K562 (cell line): ENCODE data around the gene CORIN. TPM values are rescaled to one million over a fixed set of nuclear protein-coding genes. Genes with fewer than 3 reads are reported as not detected.

Source experiments
- ATAC-seq: fragments of 200-7000 bp; cut with Tn5 transposase; 3 replicates; pipeline ENCODE4 v1.9.1; 2020; ENCODE audit warnings: moderate library complexity
- BruUV-seq: library from RNA; stranded (reverse); fragments of 400-500 nt; replicated peaks from 2 replicates; lab custom pipeline; 2021; lab: Mats Ljungman, UMichigan
- CTCF ChIA-PET: fragments of 300-600 bp; formaldehyde crosslinking; extraction: SDS; loops from one replicate; lab custom pipeline; 2021; ENCODE audit warnings: low intra/inter-chr PET ratio; lab: Yijun Ruan, JAX
- POLR2A ChIA-PET: fragments of 300-600, 350-650 bp; sonication (Branson Sonifier 250); formaldehyde crosslinking; extraction: SDS; loops from one replicate; lab custom pipeline; 2021; ENCODE audit warnings: antibody characterized with exemption, inconsistent platforms; lab: Yijun Ruan, JAX
- DNase-seq, 4 experiments: peaks; one replicate each; pipeline versions ENCODE4 v3.0.0 to v3.0.0-alpha.2; 2011 to 2018; ENCODE audit warnings: low spot score in 3 of 4, mixed read lengths in 3 of 4; ENCODE audit errors: extremely low read depth in 1 of 4
- FAIRE-seq: peaks from 2 replicates; lab custom pipeline; 2011; peaks lifted over from hg19 to GRCh38; lab: Jason Lieb, UNC
- H2AFZ ChIP-seq: 2 replicates; pipeline ENCODE4 v1.6.0; 2011; ENCODE audit warnings: low read depth, low read length, control low read depth, inconsistent platforms
- H3K27ac ChIP-seq: fragments of 200-600 bp; 3 replicates; pipeline ENCODE4 v1.8.0; 2011; ENCODE audit warnings: low read depth, mild to moderate bottlenecking, control low read depth, inconsistent platforms, low read length, moderate library complexity, mixed read lengths; ENCODE audit errors: extremely low read depth
- H3K27me3 ChIP-seq, 2 experiments: fragments of 300-600 bp in 1 of 2; 2 replicates in 1 of 2; 3 replicates in 1 of 2; pipeline versions ENCODE4 v1.6.0 to v1.8.0; 2011; ENCODE audit warnings: inconsistent platforms in 2 of 2, low read length in 2 of 2, mild to moderate bottlenecking in 1 of 2, mixed read lengths in 1 of 2, moderate library complexity in 1 of 2; ENCODE audit not compliant: control insufficient read depth in 2 of 2, insufficient read depth in 2 of 2
- H3K36me3 ChIP-seq: fragments of 300-600 bp; 3 replicates; pipeline ENCODE4 v1.8.0; 2011; ENCODE audit warnings: mild to moderate bottlenecking, low read length, inconsistent platforms; ENCODE audit not compliant: control insufficient read depth, insufficient read depth
- H3K4me1 ChIP-seq, 2 experiments: fragments of 200-600 bp in 1 of 2; replicated peaks in 1 of 2; 2 replicates in 1 of 2; 3 replicates in 1 of 2; pipeline versions ENCODE4 v1.5.1 to v1.8.0; 2011; ENCODE audit warnings: inconsistent platforms in 2 of 2, low read length in 2 of 2, mild to moderate bottlenecking in 1 of 2, mixed read lengths in 1 of 2, moderate library complexity in 1 of 2; ENCODE audit not compliant: control insufficient read depth in 2 of 2, insufficient read depth in 2 of 2
- H3K4me2 ChIP-seq: 2 replicates; pipeline ENCODE4 v1.6.1; 2011; ENCODE audit warnings: low read length, control low read depth, inconsistent platforms, mixed read lengths; ENCODE audit not compliant: insufficient read depth
- H3K4me3 ChIP-seq: fragments of 200-600 bp; sonication (generic), shearing (Covaris generic); 2 replicates; pipeline ENCODE4 v1.5.1; 2016; ENCODE audit warnings: control low read depth, inconsistent platforms
- H3K79me2 ChIP-seq: fragments of 200-600 bp; 3 replicates; pipeline ENCODE4 v1.8.0; 2011; ENCODE audit warnings: low read length, inconsistent platforms; ENCODE audit not compliant: control insufficient read depth, insufficient read depth
- H3K9ac ChIP-seq, 2 experiments: 2 replicates each; pipeline versions ENCODE4 v1.6.0 to v1.6.1; 2011; ENCODE audit warnings: low read depth in 2 of 2, low read length in 2 of 2, control low read depth in 1 of 2, inconsistent platforms in 1 of 2, mild to moderate bottlenecking in 1 of 2, mixed read lengths in 1 of 2; ENCODE audit not compliant: insufficient read depth in 1 of 2
- H3K9me1 ChIP-seq: one replicate; pipeline ENCODE4 v1.6.0; 2011; ENCODE audit warnings: inconsistent platforms, mild to moderate bottlenecking, low read length, moderate library complexity; ENCODE audit not compliant: control insufficient read depth, insufficient read depth
- H3K9me3 ChIP-seq: replicated peaks from 2 replicates; pipeline ENCODE4 v1.5.1; 2011; ENCODE audit warnings: low read depth, low read length, inconsistent platforms; ENCODE audit not compliant: control insufficient read depth, insufficient read depth
- H4K20me1 ChIP-seq: replicated peaks from 2 replicates; pipeline ENCODE4 v1.6.1; 2011; ENCODE audit warnings: low read length, inconsistent platforms, mixed read lengths; ENCODE audit not compliant: control insufficient read depth, insufficient read depth
- ARNT ChIP-seq, 2 experiments: fragments of 450-650 bp; IDR thresholded peaks; 2 replicates each; pipeline ENCODE4 v1.6.1; 2016; ENCODE audit warnings: mild to moderate bottlenecking in 1 of 2
- BCL6 ChIP-seq: fragments of 250-450 bp; sonication (Bioruptor Pico); IDR thresholded peaks from 2 replicates; pipeline ENCODE4 v1.4.0; 2020
- CBFB ChIP-seq: sonication (generic); formaldehyde crosslinking; IDR thresholded peaks from 2 replicates; pipeline ENCODE4 v1.4.0; 2020; ENCODE audit warnings: mild to moderate bottlenecking, missing genetic modification reagents
- CBX1 ChIP-seq: sonication (generic); IDR thresholded peaks from 2 replicates; pipeline ENCODE4 v1.6.1; 2016; ENCODE audit warnings: antibody characterized with exemption, low read depth, mild to moderate bottlenecking
- DPF2 ChIP-seq: fragments of 450-650 bp; IDR thresholded peaks from 2 replicates; pipeline ENCODE4 v1.6.1; 2016
- EHMT2 ChIP-seq: fragments of 450-650 bp; IDR thresholded peaks from 2 replicates; pipeline ENCODE4 v1.6.1; 2018; ENCODE audit warnings: antibody characterized with exemption
- EZH2 ChIP-seq: IDR thresholded peaks from 2 replicates; pipeline ENCODE4 v1.6.1; 2012; ENCODE audit warnings: low read depth, mild to moderate bottlenecking, inconsistent platforms, low read length, borderline replicate concordance
- ID3 ChIP-seq, 2 experiments: fragments of 250-450 bp in 1 of 2; fragments of 450-650 bp in 1 of 2; sonication (Bioruptor Pico) in 1 of 2; IDR thresholded peaks; 2 replicates each; pipeline versions ENCODE4 v1.6.1 to v1.8.0; 2016 to 2021; ENCODE audit warnings: mild to moderate bottlenecking in 2 of 2, moderate library complexity in 2 of 2, missing compliant biosample characterization in 1 of 2, missing genetic modification characterization in 1 of 2
- PHTF2 ChIP-seq: fragments of 250-450 bp; sonication (Bioruptor Pico); IDR thresholded peaks from 2 replicates; pipeline ENCODE4 v1.5.0; 2021; ENCODE audit warnings: mild to moderate bottlenecking
- SNIP1 ChIP-seq: fragments of 450-650 bp; IDR thresholded peaks from 2 replicates; pipeline ENCODE4 v1.7.1; 2017; ENCODE audit warnings: low read depth, mild to moderate bottlenecking
- ZNF347 ChIP-seq: fragments of 450-650 bp; formaldehyde crosslinking; IDR thresholded peaks from 2 replicates; pipeline ENCODE4 v1.4.0; 2020; ENCODE audit warnings: low read depth, mild to moderate bottlenecking, moderate library complexity
- ZNF830 ChIP-seq: fragments of 250-450 bp; sonication (Bioruptor Pico); IDR thresholded peaks from 2 replicates; pipeline ENCODE4 v1.5.0; 2021; ENCODE audit warnings: mild to moderate bottlenecking
- in situ Hi-C: fragments of 300-500 bp; cut with MboI; formaldehyde crosslinking; loops from 4 replicates; pipeline ENCODE4 v1.15.0; 2018; ENCODE audit warnings: inconsistent platforms, mixed read lengths
- intact Hi-C: fragments of 100-400 bp; cut with micrococcal nuclease; formaldehyde crosslinking; loops from 2 replicates; pipeline ENCODE4 v1.14.2; 2022
- polyA plus RNA-seq, 8 experiments: library from polyadenylated mRNA; depleted of rRNA in 4 of 8; stranded (reverse) in 5 of 8; unstranded in 3 of 8; fragments of >200 nt; fragmentation: Nextera tagmentation in 2 of 8; fragmentation: Illumina TruSeq in 1 of 8; extraction: Ambion mirVana in 2 of 8; extraction: Trizol in 1 of 8; gene quantifications; 2 replicates each; pipeline versions ENCODE4 v1.2.1 to v1.2.3, GENCODE V29; 2011 to 2014; ENCODE audit warnings: inconsistent platforms in 1 of 8, missing spikeins in 1 of 8
- total RNA-seq, 7 experiments: library from RNA; depleted of rRNA in 6 of 7; stranded (reverse); fragments of >200 nt in 6 of 7; fragmentation: Illumina TruSeq in 2 of 7; extraction: Trizol in 2 of 7; gene quantifications; 2 replicates each; pipeline versions ENCODE4 v1.2.1 to v1.2.3, GENCODE V29; 2011 to 2021; ENCODE audit warnings: low replicate concordance in 1 of 7
- TF ChIP-seq, protein P1 (sequence below): fragments of 250-450 bp; sonication (Bioruptor Pico); IDR thresholded peaks from 2 replicates; pipeline ENCODE4 v1.5.0; 2021
- TF ChIP-seq, protein P2 (sequence below): fragments of 150-350 bp; IDR thresholded peaks from 2 replicates; pipeline ENCODE4 v1.6.1; 2014; ENCODE audit warnings: low read depth, mild to moderate bottlenecking, low read length, borderline replicate concordance
- TF ChIP-seq, protein P3 (sequence below), 2 experiments: IDR thresholded peaks; 2 replicates each; pipeline ENCODE4 v1.6.1; 2011; ENCODE audit warnings: borderline replicate concordance in 1 of 2, control low read depth in 1 of 2, low read depth in 1 of 2, low read length in 1 of 2, mild to moderate bottlenecking in 1 of 2, mixed read lengths in 1 of 2, moderate library complexity in 1 of 2; ENCODE audit not compliant: insufficient read depth in 1 of 2, insufficient read length in 1 of 2, poor library complexity in 1 of 2, severe bottlenecking in 1 of 2; ENCODE audit errors: extremely low read depth in 1 of 2
- TF ChIP-seq, protein P4 (sequence below): fragments of 250-450 bp; sonication (Bioruptor Pico); IDR thresholded peaks from 2 replicates; pipeline ENCODE4 v1.4.0; 2020

Gene CORIN
- total and polyA plus RNA-seq, 9 of the 15 experiments (the other 6 are each of a cell fraction or from before 2014, with no cell fraction given) = 0.04 to 0.31 (median 0.08) TPM; not detected in 4

DNA sequence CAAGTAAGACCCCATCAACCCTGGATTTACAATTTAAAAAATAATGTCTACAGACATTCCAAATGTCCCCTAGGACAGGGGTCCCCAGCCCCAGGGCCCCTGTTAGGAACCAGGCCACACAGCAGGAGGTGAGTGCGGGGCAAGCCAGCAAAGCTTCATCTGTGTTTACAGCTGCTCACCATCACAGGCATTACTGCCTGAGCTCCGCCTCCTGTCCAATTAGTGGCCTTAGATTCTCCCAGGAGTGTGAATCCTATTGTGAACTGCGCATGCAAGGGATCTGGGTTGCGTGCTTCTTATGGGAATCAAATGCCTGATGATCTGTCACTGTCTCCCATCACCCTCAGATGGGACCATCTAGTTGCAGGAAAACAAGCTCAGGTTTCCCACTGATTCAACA is 206.7 kb downstream of the CORIN start (continued):
- TF ChIP-seq, protein P1, sequence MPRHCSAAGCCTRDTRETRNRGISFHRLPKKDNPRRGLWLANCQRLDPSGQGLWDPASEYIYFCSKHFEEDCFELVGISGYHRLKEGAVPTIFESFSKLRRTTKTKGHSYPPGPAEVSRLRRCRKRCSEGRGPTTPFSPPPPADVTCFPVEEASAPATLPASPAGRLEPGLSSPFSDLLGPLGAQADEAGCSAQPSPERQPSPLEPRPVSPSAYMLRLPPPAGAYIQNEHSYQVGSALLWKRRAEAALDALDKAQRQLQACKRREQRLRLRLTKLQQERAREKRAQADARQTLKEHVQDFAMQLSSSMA = no peak
- no peak for TF ChIP-seq ARNT (IDR thresholded peaks at IDR 0.05)
- no peak for TF ChIP-seq ZNF347 (CRISPR knock-in tag)
- TF ChIP-seq, protein P2, sequence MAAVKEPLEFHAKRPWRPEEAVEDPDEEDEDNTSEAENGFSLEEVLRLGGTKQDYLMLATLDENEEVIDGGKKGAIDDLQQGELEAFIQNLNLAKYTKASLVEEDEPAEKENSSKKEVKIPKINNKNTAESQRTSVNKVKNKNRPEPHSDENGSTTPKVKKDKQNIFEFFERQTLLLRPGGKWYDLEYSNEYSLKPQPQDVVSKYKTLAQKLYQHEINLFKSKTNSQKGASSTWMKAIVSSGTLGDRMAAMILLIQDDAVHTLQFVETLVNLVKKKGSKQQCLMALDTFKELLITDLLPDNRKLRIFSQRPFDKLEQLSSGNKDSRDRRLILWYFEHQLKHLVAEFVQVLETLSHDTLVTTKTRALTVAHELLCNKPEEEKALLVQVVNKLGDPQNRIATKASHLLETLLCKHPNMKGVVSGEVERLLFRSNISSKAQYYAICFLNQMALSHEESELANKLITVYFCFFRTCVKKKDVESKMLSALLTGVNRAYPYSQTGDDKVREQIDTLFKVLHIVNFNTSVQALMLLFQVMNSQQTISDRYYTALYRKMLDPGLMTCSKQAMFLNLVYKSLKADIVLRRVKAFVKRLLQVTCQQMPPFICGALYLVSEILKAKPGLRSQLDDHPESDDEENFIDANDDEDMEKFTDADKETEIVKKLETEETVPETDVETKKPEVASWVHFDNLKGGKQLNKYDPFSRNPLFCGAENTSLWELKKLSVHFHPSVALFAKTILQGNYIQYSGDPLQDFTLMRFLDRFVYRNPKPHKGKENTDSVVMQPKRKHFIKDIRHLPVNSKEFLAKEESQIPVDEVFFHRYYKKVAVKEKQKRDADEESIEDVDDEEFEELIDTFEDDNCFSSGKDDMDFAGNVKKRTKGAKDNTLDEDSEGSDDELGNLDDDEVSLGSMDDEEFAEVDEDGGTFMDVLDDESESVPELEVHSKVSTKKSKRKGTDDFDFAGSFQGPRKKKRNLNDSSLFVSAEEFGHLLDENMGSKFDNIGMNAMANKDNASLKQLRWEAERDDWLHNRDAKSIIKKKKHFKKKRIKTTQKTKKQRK = no peak
- no peak for TF ChIP-seq DPF2
- no peak for TF ChIP-seq PHTF2 (CRISPR knock-in tag)
- TF ChIP-seq, all 486 proteins: peak for 0

- Histone ChIP-seq H3K79me2 (no peaks in the 10 kb centered on the region), H3K27ac (no peak overlapping the region), H3K9ac (no peak overlapping the region), H2AFZ (no peak overlapping the region), H3K9me3 (no peaks in the 10 kb centered on the region), H3K4me1 (no peaks in the 10 kb centered on the region), H3K27me3 (no peaks in the 10 kb centered on the region), H3K9me1 (no peaks in the 10 kb centered on the region), H3K36me3 (no peaks in the 10 kb centered on the region), H4K20me1 (no peaks in the 10 kb centered on the region), H3K4me2 (no peak overlapping the region), H3K4me3 (no peak overlapping the region)
- ChIA-PET POLR2A (no interaction called here), CTCF (no interaction called here)
- in situ Hi-C loops = no loop called here
- FAIRE-seq (no peak), DNase-seq (no peak), ATAC-seq (no peak)
- no TSS peak for BruUV-seq
- intact Hi-C loops = no loop called here
- TF ChIP-seq BCL6 (CRISPR knock-in tag) (no peak), EZH2 (no peak), CBFB (CRISPR knock-in tag) (no peak), CBX1 (no peak), SNIP1 (no peak), ID3 (CRISPR knock-in tag; IDR thresholded peaks at IDR 0.05) (no peak), ID3 (tag; IDR thresholded peaks at IDR 0.05) (no peak), EHMT2 (no peak), ZNF830 (no peak)
- TF ChIP-seq, protein P3, sequence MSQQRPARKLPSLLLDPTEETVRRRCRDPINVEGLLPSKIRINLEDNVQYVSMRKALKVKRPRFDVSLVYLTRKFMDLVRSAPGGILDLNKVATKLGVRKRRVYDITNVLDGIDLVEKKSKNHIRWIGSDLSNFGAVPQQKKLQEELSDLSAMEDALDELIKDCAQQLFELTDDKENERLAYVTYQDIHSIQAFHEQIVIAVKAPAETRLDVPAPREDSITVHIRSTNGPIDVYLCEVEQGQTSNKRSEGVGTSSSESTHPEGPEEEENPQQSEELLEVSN (IDR thresholded peaks at IDR 0.05; ENCODE audit: borderline replicate concordance in 1 of 2, extremely low read depth in 1 of 2, insufficient read depth in 1 of 2, insufficient read length in 1 of 2, low read depth in 1 of 2, low read length in 1 of 2, poor library complexity in 1 of 2, severe bottlenecking in 1 of 2) = no peak
- TF ChIP-seq, protein P4, sequence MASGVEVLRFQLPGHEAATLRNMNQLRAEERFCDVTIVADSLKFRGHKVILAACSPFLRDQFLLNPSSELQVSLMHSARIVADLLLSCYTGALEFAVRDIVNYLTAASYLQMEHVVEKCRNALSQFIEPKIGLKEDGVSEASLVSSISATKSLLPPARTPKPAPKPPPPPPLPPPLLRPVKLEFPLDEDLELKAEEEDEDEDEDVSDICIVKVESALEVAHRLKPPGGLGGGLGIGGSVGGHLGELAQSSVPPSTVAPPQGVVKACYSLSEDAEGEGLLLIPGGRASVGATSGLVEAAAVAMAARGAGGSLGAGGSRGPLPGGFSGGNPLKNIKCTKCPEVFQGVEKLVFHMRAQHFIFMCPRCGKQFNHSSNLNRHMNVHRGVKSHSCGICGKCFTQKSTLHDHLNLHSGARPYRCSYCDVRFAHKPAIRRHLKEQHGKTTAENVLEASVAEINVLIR = no peak
Measured at GRCh38 chr4:47624031-47624441, 213.8 kb downstream of the CORIN start.
